NCI-H2029 (cell line): ENCODE measurements around the gene RBM47.

ENCODE experiments used
- DNase-seq: peaks from one replicate; lab custom pipeline; 2025; lab: John Stamatoyannopoulos, UW

Gene RBM47

GRCh38 chr4:40623707-40624106 lies 6.0 kb downstream of the RBM47 start:
- no peak for DNase-seq

DNA sequence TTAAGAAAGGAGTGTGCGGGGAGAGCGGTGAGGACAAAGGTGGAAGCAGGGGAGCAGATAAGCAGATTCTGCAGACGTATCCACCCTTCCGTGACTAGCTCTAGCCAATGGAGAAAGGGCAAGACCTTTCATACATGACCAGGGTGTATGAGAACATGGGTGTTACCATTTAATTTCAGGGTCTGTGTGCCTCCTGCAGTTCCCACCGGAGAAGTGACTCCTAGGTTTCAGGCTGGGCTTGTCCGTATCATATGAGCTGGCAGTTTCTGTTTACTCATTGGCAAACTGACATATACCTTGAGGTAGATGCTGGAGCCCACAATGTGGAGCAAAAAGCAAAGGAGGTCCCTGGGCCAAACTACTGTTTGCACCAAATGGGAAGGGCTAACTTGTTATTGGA lies 6.8 kb downstream of the RBM47 start:
- DNase-seq = peak; percentile 42

DNA sequence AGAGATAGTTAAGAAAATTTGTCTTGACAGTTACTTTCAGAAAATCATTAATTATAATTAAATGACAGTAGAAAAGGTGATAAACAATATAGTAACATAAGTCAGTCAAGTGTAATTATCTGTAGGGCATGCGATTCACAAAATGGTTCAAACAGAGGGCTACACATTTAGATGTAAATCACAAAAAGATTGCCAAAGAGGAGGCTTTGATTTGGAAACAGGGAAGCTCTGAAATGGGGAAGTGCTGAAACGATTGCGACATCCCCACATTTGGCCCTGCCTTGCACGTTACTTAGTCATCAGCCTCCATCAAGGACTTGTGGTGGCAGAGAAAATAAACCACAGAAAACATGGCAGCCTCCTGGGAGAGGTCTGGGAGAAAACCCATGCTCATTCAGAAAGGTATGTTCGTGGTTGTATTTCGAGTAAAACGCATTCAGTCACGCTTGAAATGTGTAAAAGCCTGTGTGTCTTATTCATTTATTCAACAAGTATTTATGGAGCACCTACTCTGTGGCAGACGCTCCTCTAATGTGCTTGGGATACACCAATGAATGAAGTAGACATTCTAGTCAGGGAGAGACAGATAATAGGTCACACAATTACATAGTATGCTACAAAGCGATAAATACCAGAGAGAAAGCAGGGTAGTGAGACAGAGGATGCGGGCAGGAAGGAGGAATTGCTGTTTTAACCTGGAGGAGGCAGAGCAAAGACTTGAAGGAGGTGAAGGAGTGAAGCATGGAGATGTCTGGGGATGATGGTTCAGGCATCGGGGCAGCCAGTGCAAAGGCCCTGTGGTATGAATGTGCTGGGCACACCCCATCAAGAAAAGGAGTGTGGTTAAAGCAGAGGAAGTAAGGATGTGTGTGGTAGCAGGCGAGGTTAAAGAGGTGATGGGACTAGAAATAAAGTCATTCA lies 7.8 kb downstream of the RBM47 start:
- DNase-seq = peak; percentile 49

DNA sequence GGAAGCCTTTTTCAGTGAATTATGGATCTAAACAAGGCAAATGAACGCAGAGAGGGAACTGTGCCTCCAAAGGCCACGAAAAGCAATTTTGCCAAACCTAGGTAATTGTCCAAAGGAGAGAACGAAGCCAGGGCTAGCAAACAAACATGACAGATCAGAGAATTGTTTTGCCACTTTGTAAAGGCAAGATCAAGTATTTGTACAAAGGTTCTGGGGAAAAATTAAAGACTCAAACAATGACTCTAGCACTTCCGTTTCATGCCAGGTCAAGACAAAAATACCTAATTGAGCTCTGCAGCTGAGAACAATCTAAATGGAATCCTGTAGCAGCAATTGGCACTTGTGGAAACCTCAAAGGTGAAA lies 8.5 kb downstream of the RBM47 start:
- DNase-seq = no peak

- DNase-seq = no peak
Observed at GRCh38 chr4:40619600-40619999, 10.1 kb downstream of the RBM47 start.

DNA sequence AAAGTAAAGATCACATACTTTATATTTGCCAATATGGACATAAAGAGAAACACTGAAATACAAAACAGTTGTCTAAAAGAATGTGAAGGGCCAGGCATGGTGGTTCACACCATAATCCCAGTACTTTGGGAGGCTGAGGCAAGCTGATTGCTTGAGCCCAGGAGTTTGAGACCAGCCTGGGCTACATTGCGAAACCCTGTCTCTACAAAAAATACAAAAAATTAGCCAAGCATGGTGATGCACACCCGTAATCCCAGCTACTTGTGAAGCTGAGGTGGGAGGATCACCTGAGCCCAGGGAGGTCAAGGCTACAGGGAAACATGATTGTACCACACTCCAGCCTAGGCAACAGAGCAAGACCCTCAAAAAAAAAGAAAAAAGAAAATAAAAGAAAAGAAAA lies 11.8 kb downstream of the RBM47 start:
- DNase-seq = no peak

GRCh38 chr4:40614031-40614430 lies 15.6 kb downstream of the RBM47 start:
- no peak for DNase-seq

DNA sequence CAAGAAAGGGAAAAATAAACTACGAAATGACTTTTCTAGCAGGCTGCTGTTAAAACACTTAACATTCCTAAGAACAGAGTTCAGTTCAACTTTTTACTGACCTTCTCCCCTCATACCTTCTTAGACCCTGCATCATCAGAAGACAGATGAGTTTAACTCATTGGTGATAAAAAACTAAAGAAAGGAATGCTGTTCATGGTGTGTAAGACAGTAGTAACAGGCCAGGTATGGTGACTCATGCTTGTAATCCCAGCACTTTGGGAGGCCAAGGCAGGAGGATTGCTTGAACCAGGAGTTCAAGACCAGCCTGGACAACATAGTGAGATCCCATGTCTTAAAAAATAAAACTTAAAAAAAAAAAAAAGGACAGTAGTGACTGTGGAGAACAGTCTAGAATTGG lies 16.2 kb downstream of the RBM47 start:
- DNase-seq = no peak

DNA sequence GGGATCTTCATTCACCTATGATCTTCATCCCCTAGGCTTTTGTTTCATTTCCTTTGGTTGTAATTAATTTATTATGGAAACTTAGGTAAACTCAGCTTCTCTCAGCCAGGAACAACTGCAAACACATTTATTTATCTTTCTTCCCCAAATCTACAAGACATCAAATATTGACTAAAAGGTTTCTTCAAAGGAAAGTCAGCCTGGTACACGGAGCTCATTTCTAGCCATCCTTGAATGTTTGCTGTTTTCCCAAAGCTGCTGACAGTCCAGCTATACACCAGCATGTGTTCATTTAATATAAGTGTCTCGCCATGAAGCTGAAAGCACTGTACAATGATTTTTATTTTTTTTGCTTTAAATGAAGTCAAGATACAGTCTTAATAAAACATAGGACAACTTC lies 16.8 kb downstream of the RBM47 start:
- no peak for DNase-seq

- DNase-seq = no peak
Observed at GRCh38 chr4:40612283-40612682, 17.4 kb downstream of the RBM47 start.

DNA sequence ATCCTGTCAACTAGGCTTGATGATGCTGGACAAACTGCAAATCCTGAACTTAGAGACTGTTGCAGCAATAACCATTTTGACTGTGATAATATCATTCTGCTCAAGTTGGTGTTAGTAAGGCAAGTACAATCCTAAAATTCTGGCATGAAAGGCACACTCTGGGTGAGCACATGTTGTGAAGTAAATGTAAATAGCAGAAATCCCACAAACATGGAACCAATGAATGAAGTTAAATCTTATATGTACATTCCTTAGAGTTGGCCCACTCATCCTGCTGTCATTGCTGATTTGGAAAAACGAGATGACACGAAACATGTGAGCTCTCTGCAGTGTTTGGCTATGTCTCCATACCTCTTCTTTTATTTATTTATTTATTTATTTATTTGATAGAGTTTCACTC lies 21.0 kb downstream of the RBM47 start:
- no peak for DNase-seq

- DNase-seq = no peak
Observed at GRCh38 chr4:40607221-40607620, 22.4 kb downstream of the RBM47 start.

- DNase-seq = no peak
Observed at GRCh38 chr4:40606239-40606767, 23.4 kb downstream of the RBM47 start.

DNA sequence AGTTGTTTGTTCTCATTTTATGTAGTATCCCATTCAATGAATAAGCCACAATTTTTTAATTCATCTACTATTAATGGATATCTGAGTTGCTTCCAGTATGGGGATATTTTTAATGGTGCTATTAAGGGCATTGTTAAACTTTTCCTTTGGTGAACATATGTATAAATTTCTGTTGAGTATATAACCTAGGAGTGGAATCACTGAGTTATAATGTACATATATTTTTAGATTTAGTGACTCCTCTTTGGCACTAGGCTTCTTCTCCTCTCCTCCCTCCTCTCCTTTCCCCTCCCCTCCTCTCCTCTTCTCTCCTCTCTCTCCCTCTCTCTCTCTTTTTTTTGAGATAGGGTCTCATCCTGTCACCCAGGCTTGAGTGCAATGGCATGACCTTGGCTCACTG lies 26.4 kb downstream of the RBM47 start:
- no peak for DNase-seq

DNA sequence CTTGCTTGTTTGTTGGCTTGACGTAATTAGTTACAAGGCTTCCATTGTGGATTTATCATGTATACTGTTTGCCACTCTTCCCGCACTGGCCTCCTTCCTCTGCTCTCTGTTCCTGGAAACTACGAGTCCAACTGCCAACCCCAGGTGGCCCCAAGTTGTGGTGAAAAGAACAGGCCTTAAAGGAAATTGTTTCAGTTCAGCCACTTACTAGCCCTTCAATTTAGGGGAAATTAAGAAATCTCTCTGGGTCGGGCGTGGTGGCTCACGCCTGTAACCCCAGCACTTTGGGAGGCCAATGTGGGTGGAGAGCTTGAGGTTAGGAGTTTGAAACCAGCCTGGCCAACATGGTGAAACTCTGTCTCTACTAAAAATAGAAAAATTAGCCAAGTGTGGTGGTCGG lies 28.0 kb downstream of the RBM47 start:
- DNase-seq = no peak

GRCh38 chr4:40600850-40601249 lies 28.8 kb downstream of the RBM47 start:
- no peak for DNase-seq

DNA sequence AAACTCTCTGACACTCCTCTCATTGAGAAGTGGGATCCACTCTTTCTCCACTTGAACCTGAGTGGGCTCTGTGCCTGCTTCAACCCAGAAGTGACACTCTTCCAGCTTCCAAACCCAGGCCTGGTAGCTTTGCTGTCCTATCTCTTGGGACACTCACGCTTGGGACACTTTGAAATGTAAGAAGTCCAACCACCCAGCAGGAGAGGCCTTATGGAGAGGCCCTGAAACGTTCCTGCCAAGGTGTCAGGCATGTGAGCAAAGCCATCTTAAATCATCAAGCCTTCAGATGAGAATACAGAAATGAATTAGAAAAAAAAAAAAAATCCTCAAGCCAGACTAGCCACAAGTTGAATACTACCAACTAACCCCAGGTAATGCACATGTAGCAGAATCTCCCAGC lies 30.2 kb downstream of the RBM47 start:
- no peak for DNase-seq

DNA sequence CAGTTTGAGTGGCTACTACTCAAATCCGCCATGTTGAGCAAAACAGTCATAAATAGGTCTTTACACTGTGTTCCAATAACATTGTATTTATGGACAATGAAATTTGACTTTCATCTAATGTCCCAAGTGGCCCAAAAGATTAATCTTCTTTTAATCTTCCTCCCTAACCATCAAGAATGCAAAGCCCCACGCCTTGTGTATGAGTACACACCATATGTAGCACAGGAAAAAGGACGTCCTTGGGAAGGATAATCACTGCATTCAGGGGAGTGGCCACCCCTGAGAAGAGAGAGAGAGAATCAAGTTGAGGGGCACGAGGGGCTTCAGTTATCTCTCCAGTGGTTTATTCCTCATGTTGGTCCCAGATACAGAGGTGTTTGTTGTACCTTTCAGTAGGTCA lies 33.1 kb downstream of the RBM47 start:
- DNase-seq = no peak

DNA sequence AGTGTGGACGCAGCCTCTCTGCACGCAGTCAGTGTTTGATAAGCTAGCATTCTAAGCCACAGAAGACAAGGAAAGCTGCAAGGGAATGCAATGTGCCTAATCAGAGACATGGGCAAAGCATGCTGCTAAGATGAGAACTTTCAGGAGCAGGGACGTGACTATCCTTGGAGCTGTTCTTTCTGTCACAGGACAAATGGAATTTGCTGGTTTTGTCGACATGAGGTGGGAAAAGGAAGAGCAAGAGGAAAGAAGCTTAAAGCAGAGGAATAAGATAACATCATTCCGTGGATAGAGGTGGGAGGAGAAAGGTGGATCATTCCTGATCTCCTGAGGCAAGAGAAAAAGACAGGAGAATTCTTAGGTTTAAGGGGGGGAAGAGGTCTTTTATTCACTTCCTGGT lies 33.7 kb downstream of the RBM47 start:
- DNase-seq = no peak

- no peak for DNase-seq
Observed at GRCh38 chr4:40594261-40595178, 35.1 kb downstream of the RBM47 start.

- DNase-seq = no peak
Observed at GRCh38 chr4:40592034-40592433, 37.6 kb downstream of the RBM47 start.

DNA sequence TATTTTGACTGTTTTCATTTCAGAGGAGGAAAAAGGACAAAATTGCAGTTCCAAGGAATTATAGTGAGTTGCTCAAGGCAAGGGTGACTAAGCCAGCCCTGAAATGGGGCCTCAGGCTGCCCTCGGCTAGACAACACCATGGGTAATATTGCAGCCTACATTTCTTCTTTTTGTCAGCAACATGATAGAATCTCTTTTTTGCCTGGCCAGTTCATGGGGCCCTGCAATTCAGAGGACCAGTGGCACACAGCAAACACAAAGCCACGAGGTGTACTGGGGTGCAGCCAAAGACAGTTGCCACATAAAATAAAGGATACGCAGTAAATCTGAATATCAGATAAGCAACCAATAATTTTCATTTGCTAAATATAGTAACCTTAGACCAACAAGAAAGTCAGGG lies 41.8 kb downstream of the RBM47 start:
- DNase-seq = no peak

DNA sequence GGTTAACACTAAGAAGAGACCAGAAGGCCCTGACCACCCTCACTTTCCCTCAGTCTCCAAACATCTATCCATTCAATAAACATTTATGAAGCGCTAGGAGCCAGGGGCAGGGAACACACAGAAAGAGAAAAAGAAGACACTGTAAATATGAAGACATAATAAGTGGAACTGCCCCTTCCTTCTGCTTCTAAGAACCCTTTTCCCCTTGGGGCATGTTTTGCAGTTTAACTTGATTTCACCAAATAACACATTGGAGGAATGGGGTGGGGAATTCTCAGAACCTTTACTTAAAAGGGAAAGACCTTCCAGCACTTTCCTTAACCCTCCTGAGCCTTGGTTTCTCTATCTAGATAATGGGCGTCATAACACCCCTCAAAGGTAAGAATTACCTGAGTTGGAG lies 42.3 kb downstream of the RBM47 start:
- no peak for DNase-seq
